HFFc6 (cell line): Measurements from ENCODE around the gene SPEF2. TPM values are rescaled to one million over a fixed set of nuclear protein-coding genes. Genes with fewer than 3 reads are reported as not detected.

Source experiments
- DNase-seq: peaks from one replicate; pipeline ENCODE4 v3.0.0-alpha.2; 2018
- H3K27ac Mint-ChIP-seq: 2 replicates; pipeline ENCODE4 v1.8.0; 2020; ENCODE audit warnings: mild to moderate bottlenecking, mixed read lengths
- H3K27me3 Mint-ChIP-seq: 2 replicates; pipeline ENCODE4 v1.8.0; 2021; ENCODE audit warnings: mild to moderate bottlenecking, moderate library complexity, mixed read lengths; ENCODE audit not compliant: insufficient read depth
- H3K36me3 Mint-ChIP-seq: 2 replicates; pipeline ENCODE4 v1.8.0; 2021; ENCODE audit warnings: low read depth, mixed read lengths
- H3K4me1 Mint-ChIP-seq: 2 replicates; pipeline ENCODE4 v1.8.0; 2020; ENCODE audit warnings: low read depth, mixed read lengths
- H3K4me3 Mint-ChIP-seq: 2 replicates; pipeline ENCODE4 v1.8.0; 2020; ENCODE audit warnings: mild to moderate bottlenecking, moderate library complexity, mixed read lengths
- H3K9me3 Mint-ChIP-seq: 2 replicates; pipeline ENCODE4 v1.8.0; 2020; ENCODE audit warnings: mild to moderate bottlenecking, mixed read lengths
- total RNA-seq, 6 experiments: library from RNA; stranded (reverse); fragmentation: NEBNext Ultra II Directional; extraction: Animal tissue kit (Norgen Biotek cat#: 25700); gene quantifications; 2 replicates in 1 of 6; 3 replicates in 5 of 6; pipeline ENCODE4 v1.2.3, GENCODE V29; 2021
- TF ChIP-seq, protein P1 (sequence below): fragments of 200-600 bp; sonication (generic); IDR thresholded peaks from 2 replicates; pipeline ENCODE4 v1.5.0; 2021; ENCODE audit warnings: antibody characterized with exemption, mild to moderate bottlenecking

The SPEF2 gene
- total RNA-seq, 6 experiments from 2014 or later = 1.5 to 4.0 (median 2.3) TPM

DNA sequence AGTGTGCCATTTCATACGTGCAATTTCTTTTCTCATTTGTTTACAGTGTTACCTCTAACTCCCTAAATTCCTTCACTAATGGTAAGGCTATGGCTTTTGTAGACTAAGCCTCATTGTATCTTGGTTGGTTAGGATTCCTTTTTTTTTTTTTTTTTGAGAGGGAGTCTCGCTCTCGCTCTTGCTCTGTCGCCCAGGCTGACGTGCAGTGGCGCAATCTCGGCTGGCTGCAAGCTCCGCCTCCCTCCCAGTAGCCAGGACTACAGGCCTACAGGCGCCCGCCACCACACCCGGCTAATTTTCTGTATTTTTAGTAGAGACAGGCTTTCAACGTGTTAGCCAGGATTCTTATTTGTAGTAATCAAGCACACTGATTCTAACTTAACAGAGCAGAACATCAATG is 57.7 kb downstream of the SPEF2 start:
- DNase-seq = no peak
- TF ChIP-seq, protein P1, sequence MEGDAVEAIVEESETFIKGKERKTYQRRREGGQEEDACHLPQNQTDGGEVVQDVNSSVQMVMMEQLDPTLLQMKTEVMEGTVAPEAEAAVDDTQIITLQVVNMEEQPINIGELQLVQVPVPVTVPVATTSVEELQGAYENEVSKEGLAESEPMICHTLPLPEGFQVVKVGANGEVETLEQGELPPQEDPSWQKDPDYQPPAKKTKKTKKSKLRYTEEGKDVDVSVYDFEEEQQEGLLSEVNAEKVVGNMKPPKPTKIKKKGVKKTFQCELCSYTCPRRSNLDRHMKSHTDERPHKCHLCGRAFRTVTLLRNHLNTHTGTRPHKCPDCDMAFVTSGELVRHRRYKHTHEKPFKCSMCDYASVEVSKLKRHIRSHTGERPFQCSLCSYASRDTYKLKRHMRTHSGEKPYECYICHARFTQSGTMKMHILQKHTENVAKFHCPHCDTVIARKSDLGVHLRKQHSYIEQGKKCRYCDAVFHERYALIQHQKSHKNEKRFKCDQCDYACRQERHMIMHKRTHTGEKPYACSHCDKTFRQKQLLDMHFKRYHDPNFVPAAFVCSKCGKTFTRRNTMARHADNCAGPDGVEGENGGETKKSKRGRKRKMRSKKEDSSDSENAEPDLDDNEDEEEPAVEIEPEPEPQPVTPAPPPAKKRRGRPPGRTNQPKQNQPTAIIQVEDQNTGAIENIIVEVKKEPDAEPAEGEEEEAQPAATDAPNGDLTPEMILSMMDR = no peak
- no peaks in the 10 kb centered on the region for H3K36me3 Mint-ChIP-seq
- no peak overlapping the region for H3K4me3 Mint-ChIP-seq
- H3K27ac Mint-ChIP-seq = no peak overlapping the region
- no peaks in the 10 kb centered on the region for H3K9me3 Mint-ChIP-seq
- no peaks in the 10 kb centered on the region for H3K4me1 Mint-ChIP-seq
- H3K27me3 Mint-ChIP-seq = peaks cover 1% of the 10 kb centered on the region; the same call in 1 of the 2 replicates

DNA sequence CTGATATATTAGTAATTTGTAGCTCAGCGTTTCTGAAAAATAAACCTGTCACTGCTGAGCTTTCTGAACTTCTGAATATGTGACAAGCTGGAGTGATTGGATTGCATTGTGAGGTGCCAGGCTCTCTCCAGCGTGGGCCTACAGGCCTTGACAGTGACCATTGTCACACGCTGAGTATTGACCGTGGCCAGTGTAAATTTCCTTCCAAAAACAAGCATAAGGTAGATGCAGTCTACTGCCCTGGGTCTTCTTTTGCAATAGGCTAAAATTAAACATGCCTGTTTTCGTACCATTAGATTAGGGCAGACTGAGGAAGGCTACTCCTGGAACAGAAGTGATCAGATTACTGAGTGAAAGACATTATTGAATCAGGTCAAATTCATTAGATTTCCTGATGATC is 60.2 kb downstream of the SPEF2 start:
- no peak for DNase-seq
- peaks cover 1% of the 10 kb centered on the region; the same call in 1 of the 2 replicates for H3K27me3 Mint-ChIP-seq
- no peaks in the 10 kb centered on the region for H3K36me3 Mint-ChIP-seq
- H3K4me3 Mint-ChIP-seq = no peak overlapping the region
- TF ChIP-seq, protein P1 = no peak
- no peaks in the 10 kb centered on the region for H3K4me1 Mint-ChIP-seq
- H3K27ac Mint-ChIP-seq = no peak overlapping the region
- H3K9me3 Mint-ChIP-seq = no peaks in the 10 kb centered on the region

GRCh38 chr5:35678661-35679060 is 61.0 kb downstream of the SPEF2 start:
- Mint-ChIP-seq H3K27ac (no peak overlapping the region), H3K4me3 (no peak overlapping the region), H3K36me3 (no peaks in the 10 kb centered on the region), H3K4me1 (no peaks in the 10 kb centered on the region), H3K9me3 (no peaks in the 10 kb centered on the region), H3K27me3 (peaks cover 4% of the 10 kb centered on the region; the same call in 1 of the 2 replicates)
- TF ChIP-seq, protein P1 = no peak
- no peak for DNase-seq

DNA sequence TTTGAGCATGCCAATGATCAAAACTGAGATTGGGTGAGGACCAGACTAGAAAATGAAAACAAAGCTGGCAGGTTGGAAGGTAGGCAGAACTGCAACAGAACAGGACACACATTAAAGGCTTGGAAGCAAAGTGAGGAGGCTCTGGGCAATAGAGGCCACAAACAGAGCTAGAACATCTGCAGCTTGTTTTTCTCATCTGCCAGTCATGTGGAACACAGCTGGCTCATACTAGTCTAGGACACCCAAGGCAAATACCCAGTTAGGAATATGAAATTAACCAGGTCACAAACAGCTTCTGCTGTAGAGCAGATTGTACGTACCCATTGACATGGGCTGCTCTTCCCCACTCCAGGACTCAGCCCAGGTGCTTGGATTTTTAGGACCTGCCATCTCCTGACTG is 61.7 kb downstream of the SPEF2 start:
- H3K27me3 Mint-ChIP-seq = peaks cover 4% of the 10 kb centered on the region; the same call in 1 of the 2 replicates
- TF ChIP-seq, protein P1 = no peak
- no peaks in the 10 kb centered on the region for H3K9me3 Mint-ChIP-seq
- no peak overlapping the region for H3K4me3 Mint-ChIP-seq
- no peaks in the 10 kb centered on the region for H3K36me3 Mint-ChIP-seq
- no peak for DNase-seq
- H3K27ac Mint-ChIP-seq = no peak overlapping the region
- no peaks in the 10 kb centered on the region for H3K4me1 Mint-ChIP-seq

- H3K4me3 Mint-ChIP-seq = no peak overlapping the region
- no peak for DNase-seq
- no peaks in the 10 kb centered on the region for H3K4me1 Mint-ChIP-seq
- peaks cover 4% of the 10 kb centered on the region; the same call in 1 of the 2 replicates for H3K27me3 Mint-ChIP-seq
- no peak overlapping the region for H3K27ac Mint-ChIP-seq
- H3K36me3 Mint-ChIP-seq = no peaks in the 10 kb centered on the region
- TF ChIP-seq, protein P1 = no peak
- H3K9me3 Mint-ChIP-seq = no peaks in the 10 kb centered on the region
These were observed 64.2 kb downstream of the SPEF2 start for GRCh38 chr5:35681911-35682310.

DNA sequence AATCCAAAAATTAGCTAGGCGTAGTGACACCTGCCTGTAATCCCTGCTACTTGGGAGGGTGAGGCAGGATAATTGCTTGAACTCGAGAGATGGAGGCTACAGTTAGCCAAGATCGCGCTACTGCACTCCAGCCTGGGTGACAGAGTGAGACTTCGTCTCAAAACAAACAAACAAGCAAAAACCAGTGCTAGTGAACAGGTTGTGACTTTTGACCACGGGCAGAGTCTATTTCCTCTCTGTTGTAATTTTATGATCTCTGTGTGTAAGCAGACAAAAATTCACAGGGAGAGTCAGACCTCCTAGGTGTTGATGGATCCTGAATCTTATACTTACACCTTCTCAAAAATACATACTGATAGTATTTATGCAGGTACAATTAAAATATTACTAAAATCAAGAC is 65.8 kb downstream of the SPEF2 start:
- H3K27ac Mint-ChIP-seq = no peak overlapping the region
- no peaks in the 10 kb centered on the region for H3K36me3 Mint-ChIP-seq
- peaks cover 4% of the 10 kb centered on the region; the same call in 1 of the 2 replicates for H3K27me3 Mint-ChIP-seq
- no peaks in the 10 kb centered on the region for H3K4me1 Mint-ChIP-seq
- no peak for DNase-seq
- no peaks in the 10 kb centered on the region for H3K9me3 Mint-ChIP-seq
- H3K4me3 Mint-ChIP-seq = no peak overlapping the region
- TF ChIP-seq, protein P1 = no peak
